HL-60 (cell line): ENCODE results near the gene NAT14.

ENCODE experiments used
- DNase-seq, 2 experiments: peaks; one replicate each; pipeline ENCODE4 v3.0.0-alpha.2; 2010 to 2020; ENCODE audit warnings: low read depth in 1 of 2, low spot score in 1 of 2
- H3K27ac ChIP-seq: fragments of 250-450 bp; sonication (Bioruptor Pico); replicated peaks from 2 replicates; pipeline ENCODE4 v1.5.1; 2020; ENCODE audit warnings: mild to moderate bottlenecking, moderate library complexity
- H3K27me3 ChIP-seq: fragments of 250-450 bp; sonication (Bioruptor Pico); 2 replicates; pipeline ENCODE4 v1.5.1; 2021; ENCODE audit warnings: mild to moderate bottlenecking, moderate library complexity; ENCODE audit not compliant: insufficient read depth, poor library complexity, severe bottlenecking
- H3K4me3 ChIP-seq: replicated peaks from 2 replicates; pipeline ENCODE4 v1.5.1; 2011; ENCODE audit warnings: mild to moderate bottlenecking, control low read depth, low read length; ENCODE audit not compliant: insufficient read depth
- GABPA ChIP-seq: IDR thresholded peaks from 2 replicates; pipeline ENCODE4 v1.6.1; 2012; ENCODE audit warnings: low read depth
- POLR2AphosphoS5 ChIP-seq: IDR thresholded peaks from 2 replicates; pipeline ENCODE4 v1.6.1; 2012; ENCODE audit warnings: low read depth
- REST ChIP-seq: IDR thresholded peaks from 2 replicates; pipeline ENCODE4 v1.6.1; 2012; ENCODE audit warnings: low read depth; ENCODE audit not compliant: insufficient replicate concordance
- SPI1 ChIP-seq: IDR thresholded peaks from 2 replicates; pipeline ENCODE4 v1.6.1; 2012; ENCODE audit warnings: low read depth, mild to moderate bottlenecking, borderline replicate concordance
- TF ChIP-seq, protein P1 (sequence below): IDR thresholded peaks from one replicate; pipeline ENCODE4 v1.5.1; 2011; ENCODE audit warnings: low read length, control low read depth, inconsistent platforms; ENCODE audit not compliant: insufficient read depth

Gene NAT14

GRCh38 chr19:55440411-55441105, 44.4 kb upstream of the NAT14 start:
- no peak for DNase-seq
- H3K4me3 ChIP-seq: no peak overlapping the region

DNA sequence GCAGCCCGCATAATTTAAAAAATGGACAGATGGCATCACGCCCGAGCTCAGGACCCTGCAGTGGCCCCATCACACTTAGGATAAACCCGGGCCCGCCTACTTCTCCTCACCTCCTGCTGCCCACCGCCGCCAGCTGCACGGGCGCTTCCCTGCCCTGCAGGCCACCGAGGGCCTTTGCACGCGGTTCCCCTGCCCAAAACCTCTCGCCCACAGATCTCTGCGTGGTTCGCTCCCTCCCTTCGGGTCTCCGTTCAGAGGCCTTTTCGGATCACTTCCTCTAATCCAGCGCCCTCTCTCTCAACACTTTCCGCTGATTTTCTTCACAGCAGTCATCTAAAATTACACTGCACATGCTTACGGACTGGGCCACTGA, 43.7 kb upstream of the NAT14 start:
- Histone ChIP-seq H3K27ac (no peak overlapping the region), H3K4me3 (no peak overlapping the region), H3K27me3 (peaks cover 34% of the 10 kb centered on the region)
- peak in 1 of 2 experiments; percentile 70 for DNase-seq
- TF ChIP-seq, protein P1, sequence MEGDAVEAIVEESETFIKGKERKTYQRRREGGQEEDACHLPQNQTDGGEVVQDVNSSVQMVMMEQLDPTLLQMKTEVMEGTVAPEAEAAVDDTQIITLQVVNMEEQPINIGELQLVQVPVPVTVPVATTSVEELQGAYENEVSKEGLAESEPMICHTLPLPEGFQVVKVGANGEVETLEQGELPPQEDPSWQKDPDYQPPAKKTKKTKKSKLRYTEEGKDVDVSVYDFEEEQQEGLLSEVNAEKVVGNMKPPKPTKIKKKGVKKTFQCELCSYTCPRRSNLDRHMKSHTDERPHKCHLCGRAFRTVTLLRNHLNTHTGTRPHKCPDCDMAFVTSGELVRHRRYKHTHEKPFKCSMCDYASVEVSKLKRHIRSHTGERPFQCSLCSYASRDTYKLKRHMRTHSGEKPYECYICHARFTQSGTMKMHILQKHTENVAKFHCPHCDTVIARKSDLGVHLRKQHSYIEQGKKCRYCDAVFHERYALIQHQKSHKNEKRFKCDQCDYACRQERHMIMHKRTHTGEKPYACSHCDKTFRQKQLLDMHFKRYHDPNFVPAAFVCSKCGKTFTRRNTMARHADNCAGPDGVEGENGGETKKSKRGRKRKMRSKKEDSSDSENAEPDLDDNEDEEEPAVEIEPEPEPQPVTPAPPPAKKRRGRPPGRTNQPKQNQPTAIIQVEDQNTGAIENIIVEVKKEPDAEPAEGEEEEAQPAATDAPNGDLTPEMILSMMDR: no peak
- peak; percentile 88; the same call in 1 of the 2 replicates for TF ChIP-seq SPI1
- TF ChIP-seq GABPA: no peak
- peak; percentile 16 for TF ChIP-seq REST
- no peak for TF ChIP-seq POLR2AphosphoS5

More at GRCh38 chr19:55440411-55441105, 44.4 kb upstream of the NAT14 start:
- H3K27ac ChIP-seq: no peak overlapping the region
- H3K27me3 ChIP-seq: peaks cover 34% of the 10 kb centered on the region
- TF ChIP-seq GABPA (no peak), REST (no peak), POLR2AphosphoS5 (no peak), SPI1 (no peak)
- TF ChIP-seq, protein P1: no peak

DNA sequence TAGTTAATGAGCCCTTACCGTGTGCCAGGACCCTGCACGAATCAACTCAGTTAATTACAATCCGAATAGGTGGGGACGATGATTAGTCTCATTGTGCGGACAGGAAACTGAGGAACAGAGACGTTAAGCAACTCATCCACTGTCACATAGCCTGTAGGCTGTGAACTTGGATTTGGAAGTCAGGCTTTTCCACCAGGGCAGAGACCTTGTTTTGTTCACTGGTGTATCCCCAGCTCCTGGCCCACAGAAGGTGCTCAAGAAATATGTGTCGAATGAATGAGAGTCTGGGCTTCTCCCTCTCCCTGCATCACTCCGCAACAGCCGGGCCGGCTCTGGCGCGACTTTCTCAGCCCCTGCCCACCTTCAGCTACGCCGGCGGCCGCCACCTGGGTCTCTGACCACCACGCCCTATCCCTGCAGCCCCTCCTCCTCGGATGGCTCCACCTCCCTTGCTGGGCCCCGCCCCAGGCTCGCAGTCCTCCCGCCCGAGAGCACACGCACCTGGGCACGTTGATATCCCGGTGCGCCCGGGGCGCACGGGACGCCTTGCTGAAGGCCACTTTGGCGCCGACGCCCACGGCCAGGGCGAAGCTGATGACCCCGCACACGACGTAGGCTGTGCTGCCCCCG, 43.2 kb upstream of the NAT14 start:
- TF ChIP-seq REST: no peak
- TF ChIP-seq SPI1: no peak
- no peak for TF ChIP-seq GABPA
- TF ChIP-seq, protein P1: no peak
- no peak for TF ChIP-seq POLR2AphosphoS5
- Histone ChIP-seq H3K27ac (no peak overlapping the region), H3K4me3 (no peak overlapping the region), H3K27me3 (peaks cover 34% of the 10 kb centered on the region)
- no peak for DNase-seq
